Measurements from ENCODE around the gene XCR1. TPM values are rescaled to one million over a fixed set of nuclear protein-coding genes. Genes with fewer than 3 reads are reported as not detected.
"Not testable (repeated sequence)": the region's sequence is repeated elsewhere in the genome, so short reads cannot be mapped to it uniquely, and the experiment has no call there.

XCR1 gene
- polyA plus RNA-seq, 3 donors, result 0.04 to 0.56 (median 0.14) TPM

- DNase-seq, result no peak
Measured at GRCh38 chr3:46006238-46007032, 20.8 kb downstream of the XCR1 start.

GRCh38 chr3:46003706-46004105 is 23.6 kb downstream of the XCR1 start:
- not testable (repeated sequence) for DNase-seq

GRCh38 chr3:46001178-46001577 is 26.1 kb downstream of the XCR1 start:
- DNase-seq, result no peak

- no peak for DNase-seq
Measured at GRCh38 chr3:45997942-45998341, 29.3 kb downstream of the XCR1 start.

GRCh38 chr3:45997499-45997898 is 29.8 kb downstream of the XCR1 start:
- not testable (repeated sequence) for DNase-seq

- DNase-seq, result peak; percentile 91
Measured at GRCh38 chr3:45995236-45996192, 31.8 kb downstream of the XCR1 start, which contains the start of gene FYCO1. Gene FYCO1, minus strand, starts transcription at chr3:45995824. Its CDS starts 10,914 bp downstream, at chr3:45984910.

- DNase-seq, result no peak
Measured at GRCh38 chr3:45994419-45995235, 32.7 kb downstream of the XCR1 start.

- no peak for DNase-seq
Measured at GRCh38 chr3:45993421-45994027, 33.8 kb downstream of the XCR1 start.

GRCh38 chr3:45992821-45993221 is 34.5 kb downstream of the XCR1 start:
- no peak for DNase-seq

- DNase-seq, result no peak
Measured at GRCh38 chr3:45992133-45992729, 35.1 kb downstream of the XCR1 start.

GRCh38 chr3:45991341-45991740 is 35.9 kb downstream of the XCR1 start:
- DNase-seq, result no peak

GRCh38 chr3:45990181-45990580 is 37.1 kb downstream of the XCR1 start:
- DNase-seq, result no peak

GRCh38 chr3:45988804-45989203 is 38.5 kb downstream of the XCR1 start:
- no peak for DNase-seq

GRCh38 chr3:45988362-45988761 is 38.9 kb downstream of the XCR1 start:
- no peak for DNase-seq

- no peak for DNase-seq
Measured at GRCh38 chr3:45987368-45988291, 39.7 kb downstream of the XCR1 start.

GRCh38 chr3:45986303-45986982 is 40.8 kb downstream of the XCR1 start:
- DNase-seq, result no peak

- DNase-seq, result no peak
Measured at GRCh38 chr3:45985532-45986302, 41.6 kb downstream of the XCR1 start.

Data from renal pelvis (tissue), 4 donors.